Neural cell (in vitro differentiated cells): ENCODE results near the gene P3H3.

Experiments
- EP300 ChIP-seq: fragments of 450-650 bp; conservative IDR thresholded peaks from 2 replicates; pipeline ENCODE4 v1.6.1; 2014; ENCODE audit warnings: antibody characterized with exemption, mild to moderate bottlenecking, moderate library complexity; ENCODE audit not compliant: poor library complexity, severe bottlenecking
- EZH2 ChIP-seq: fragments of 200-600, 300-800 bp; shearing (Covaris generic), sonication (generic); IDR thresholded peaks from 2 replicates; pipeline ENCODE4 v1.6.1; 2014; ENCODE audit warnings: antibody characterized with exemption, low read length, borderline replicate concordance, mild to moderate bottlenecking; ENCODE audit not compliant: insufficient read depth, poor library complexity, severe bottlenecking
- MXI1 ChIP-seq: fragments of 450-650 bp; conservative IDR thresholded peaks from 2 replicates; pipeline ENCODE4 v1.6.1; 2014; ENCODE audit warnings: antibody characterized with exemption, mild to moderate bottlenecking; ENCODE audit not compliant: poor library complexity, severe bottlenecking
- POLR2AphosphoS5 ChIP-seq: IDR thresholded peaks from 2 replicates; pipeline ENCODE4 v1.6.1; 2012
- RAD21 ChIP-seq: fragments of 450-650 bp; conservative IDR thresholded peaks from 2 replicates; pipeline ENCODE4 v1.6.1; 2014; ENCODE audit warnings: antibody characterized with exemption, mild to moderate bottlenecking, moderate library complexity
- SMC3 ChIP-seq: fragments of 450-650 bp; conservative IDR thresholded peaks from 2 replicates; pipeline ENCODE4 v1.6.1; 2014; ENCODE audit warnings: antibody characterized with exemption, mild to moderate bottlenecking, moderate library complexity; ENCODE audit not compliant: poor library complexity
- TAF1 ChIP-seq: IDR thresholded peaks from 2 replicates; pipeline ENCODE4 v1.6.1; 2012; ENCODE audit warnings: low read depth
- TF ChIP-seq, protein P1 (sequence below): fragments of 450-650 bp; IDR thresholded peaks from 2 replicates; pipeline ENCODE4 v1.5.1; 2014; ENCODE audit warnings: antibody characterized with exemption, mild to moderate bottlenecking, moderate library complexity; ENCODE audit not compliant: poor library complexity, severe bottlenecking
- TF ChIP-seq, protein P2 (sequence below): IDR thresholded peaks from 2 replicates; pipeline ENCODE4 v1.6.1; 2012; ENCODE audit warnings: borderline replicate concordance

DNA sequence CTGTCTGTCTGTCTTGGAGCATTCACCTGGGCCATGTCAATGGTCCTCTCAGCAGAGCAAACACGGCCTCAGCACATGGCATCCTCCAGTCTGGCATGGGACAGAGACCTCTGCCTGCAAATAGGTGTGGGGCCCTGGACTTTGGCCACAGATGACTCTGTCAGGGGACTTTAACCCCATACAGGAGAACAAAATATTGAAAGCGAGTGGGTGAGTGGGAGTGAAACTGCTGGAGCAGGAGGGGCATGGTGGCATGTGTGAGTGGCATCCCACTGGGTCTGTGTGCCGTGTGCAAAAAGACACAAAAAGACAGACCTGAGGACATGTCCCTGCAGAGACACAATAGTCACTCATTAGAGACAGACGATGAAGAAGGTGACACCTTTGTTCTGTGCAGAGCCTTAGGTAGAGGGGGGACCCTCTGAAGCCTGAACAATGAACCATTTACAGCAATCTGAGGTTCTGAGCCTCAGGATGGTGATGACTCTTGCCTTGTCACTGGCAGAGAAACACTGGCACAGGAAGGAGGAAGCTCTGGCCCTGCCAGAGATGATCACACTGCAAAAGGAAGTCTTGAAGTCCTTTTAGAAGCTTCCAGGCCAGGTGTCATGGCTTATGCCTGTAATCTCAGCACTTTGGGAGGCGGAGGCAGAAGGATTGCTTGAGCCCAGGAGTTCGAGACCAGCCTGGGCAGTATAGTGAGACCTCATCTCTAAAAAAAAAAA is 48.3 kb upstream of the P3H3 start:
- TF ChIP-seq, protein P1, sequence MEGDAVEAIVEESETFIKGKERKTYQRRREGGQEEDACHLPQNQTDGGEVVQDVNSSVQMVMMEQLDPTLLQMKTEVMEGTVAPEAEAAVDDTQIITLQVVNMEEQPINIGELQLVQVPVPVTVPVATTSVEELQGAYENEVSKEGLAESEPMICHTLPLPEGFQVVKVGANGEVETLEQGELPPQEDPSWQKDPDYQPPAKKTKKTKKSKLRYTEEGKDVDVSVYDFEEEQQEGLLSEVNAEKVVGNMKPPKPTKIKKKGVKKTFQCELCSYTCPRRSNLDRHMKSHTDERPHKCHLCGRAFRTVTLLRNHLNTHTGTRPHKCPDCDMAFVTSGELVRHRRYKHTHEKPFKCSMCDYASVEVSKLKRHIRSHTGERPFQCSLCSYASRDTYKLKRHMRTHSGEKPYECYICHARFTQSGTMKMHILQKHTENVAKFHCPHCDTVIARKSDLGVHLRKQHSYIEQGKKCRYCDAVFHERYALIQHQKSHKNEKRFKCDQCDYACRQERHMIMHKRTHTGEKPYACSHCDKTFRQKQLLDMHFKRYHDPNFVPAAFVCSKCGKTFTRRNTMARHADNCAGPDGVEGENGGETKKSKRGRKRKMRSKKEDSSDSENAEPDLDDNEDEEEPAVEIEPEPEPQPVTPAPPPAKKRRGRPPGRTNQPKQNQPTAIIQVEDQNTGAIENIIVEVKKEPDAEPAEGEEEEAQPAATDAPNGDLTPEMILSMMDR: no peak
- TF ChIP-seq POLR2AphosphoS5: no peak
- no peak for TF ChIP-seq EZH2
- TF ChIP-seq, protein P2, sequence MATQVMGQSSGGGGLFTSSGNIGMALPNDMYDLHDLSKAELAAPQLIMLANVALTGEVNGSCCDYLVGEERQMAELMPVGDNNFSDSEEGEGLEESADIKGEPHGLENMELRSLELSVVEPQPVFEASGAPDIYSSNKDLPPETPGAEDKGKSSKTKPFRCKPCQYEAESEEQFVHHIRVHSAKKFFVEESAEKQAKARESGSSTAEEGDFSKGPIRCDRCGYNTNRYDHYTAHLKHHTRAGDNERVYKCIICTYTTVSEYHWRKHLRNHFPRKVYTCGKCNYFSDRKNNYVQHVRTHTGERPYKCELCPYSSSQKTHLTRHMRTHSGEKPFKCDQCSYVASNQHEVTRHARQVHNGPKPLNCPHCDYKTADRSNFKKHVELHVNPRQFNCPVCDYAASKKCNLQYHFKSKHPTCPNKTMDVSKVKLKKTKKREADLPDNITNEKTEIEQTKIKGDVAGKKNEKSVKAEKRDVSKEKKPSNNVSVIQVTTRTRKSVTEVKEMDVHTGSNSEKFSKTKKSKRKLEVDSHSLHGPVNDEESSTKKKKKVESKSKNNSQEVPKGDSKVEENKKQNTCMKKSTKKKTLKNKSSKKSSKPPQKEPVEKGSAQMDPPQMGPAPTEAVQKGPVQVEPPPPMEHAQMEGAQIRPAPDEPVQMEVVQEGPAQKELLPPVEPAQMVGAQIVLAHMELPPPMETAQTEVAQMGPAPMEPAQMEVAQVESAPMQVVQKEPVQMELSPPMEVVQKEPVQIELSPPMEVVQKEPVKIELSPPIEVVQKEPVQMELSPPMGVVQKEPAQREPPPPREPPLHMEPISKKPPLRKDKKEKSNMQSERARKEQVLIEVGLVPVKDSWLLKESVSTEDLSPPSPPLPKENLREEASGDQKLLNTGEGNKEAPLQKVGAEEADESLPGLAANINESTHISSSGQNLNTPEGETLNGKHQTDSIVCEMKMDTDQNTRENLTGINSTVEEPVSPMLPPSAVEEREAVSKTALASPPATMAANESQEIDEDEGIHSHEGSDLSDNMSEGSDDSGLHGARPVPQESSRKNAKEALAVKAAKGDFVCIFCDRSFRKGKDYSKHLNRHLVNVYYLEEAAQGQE: no peak
- no peak for TF ChIP-seq EP300
- TF ChIP-seq TAF1: no peak
- TF ChIP-seq SMC3: no peak
- no peak for TF ChIP-seq RAD21
- no peak for TF ChIP-seq MXI1
